ENCODE data around the gene NAPB. TPM values are rescaled to one million over a fixed set of nuclear protein-coding genes. Genes with fewer than 3 reads are reported as not detected.

The NAPB gene
- total RNA-seq, 1 donor from 2014 or later: 13.1 TPM

DNA sequence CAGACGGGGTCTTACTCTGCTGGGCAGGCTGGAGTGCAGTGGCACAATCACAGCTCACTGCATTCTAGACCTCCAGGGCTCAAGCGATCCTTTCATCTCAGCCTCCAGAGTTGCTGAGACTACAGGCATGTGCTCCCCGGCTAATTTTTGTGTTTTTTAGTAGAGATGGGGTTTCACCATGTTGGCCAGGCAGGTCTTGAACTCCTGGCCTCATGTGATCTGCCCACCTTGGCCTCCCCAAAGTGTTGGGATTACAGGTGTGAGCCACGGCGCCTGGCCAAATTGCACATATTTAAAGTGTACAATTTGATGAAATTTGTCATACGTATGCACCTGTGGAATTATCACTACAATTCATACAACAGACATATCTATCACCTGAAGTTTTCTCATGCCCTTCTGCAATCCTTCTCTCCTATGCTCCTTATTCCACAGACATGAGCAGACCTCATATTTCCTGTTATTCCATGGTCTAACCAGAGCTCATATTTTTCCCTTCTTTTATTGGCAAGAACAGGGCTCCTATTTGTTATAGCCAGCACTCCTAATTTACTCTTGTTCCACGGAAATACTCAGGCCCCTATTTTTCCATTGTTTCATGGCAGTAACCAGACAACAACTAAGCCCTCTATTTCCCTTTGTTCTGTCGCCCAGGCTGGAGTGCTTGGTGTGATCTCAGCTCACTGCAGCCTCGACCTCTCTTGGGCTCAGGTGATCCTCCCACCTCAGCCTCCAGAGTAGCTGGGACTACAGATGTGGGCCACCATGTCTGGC lies 16.0 kb upstream of the NAPB start:
- no peak overlapping the region for H3K27ac ChIP-seq (ENCODE audit: low read depth, low read length)
- Mint-ChIP-seq H3K4me3 (ENCODE audit: unreplicated experiment) (no peak overlapping the region), H3K9me3 (ENCODE audit: unreplicated experiment) (no peaks in the 10 kb centered on the region), H3K4me1 (ENCODE audit: low read depth, unreplicated experiment) (no peaks in the 10 kb centered on the region), H3K36me3 (ENCODE audit: low read depth, unreplicated experiment) (no peaks in the 10 kb centered on the region), H3K27me3 (ENCODE audit: low read depth, unreplicated experiment) (peaks cover 9% of the 10 kb centered on the region), H3K27ac (ENCODE audit: unreplicated experiment) (no peak overlapping the region)
- H3K79me2 ChIP-seq (ENCODE audit: insufficient read depth, low read length): no peaks in the 10 kb centered on the region
- DNase-seq (ENCODE audit: low read depth): no peak
- H3K9me3 ChIP-seq (ENCODE audit: insufficient read depth, low read depth, low read length): no peaks in the 10 kb centered on the region
- no peak overlapping the region for H3K4me3 ChIP-seq (ENCODE audit: insufficient read depth, low read depth, low read length)
- no peaks in the 10 kb centered on the region for H3K4me1 ChIP-seq (ENCODE audit: insufficient read depth, low read length)
- no peak for FAIRE-seq
- H3K4me2 ChIP-seq (ENCODE audit: low read length): no peak overlapping the region
- H3K36me3 ChIP-seq (ENCODE audit: insufficient read depth, low read length): no peaks in the 10 kb centered on the region
- H3K9ac ChIP-seq (ENCODE audit: low read length): no peak overlapping the region
- peaks cover 3% of the 10 kb centered on the region for H3K27me3 ChIP-seq (ENCODE audit: insufficient read depth, low read length)
- TF ChIP-seq CTCF (IDR thresholded peaks at IDR 0.05; ENCODE audit: insufficient read depth, low read depth, low read length): no peak
- no peak for TF ChIP-seq EZH2 (IDR thresholded peaks at IDR 0.05; ENCODE audit: insufficient read depth, low read length)
- H2AFZ ChIP-seq (ENCODE audit: low read depth, low read length): no peak overlapping the region
- no peaks in the 10 kb centered on the region for H4K20me1 ChIP-seq (ENCODE audit: insufficient read depth, low read length)

GRCh38 chr20:23436681-23437080 lies 15.4 kb upstream of the NAPB start:
- FAIRE-seq: no peak

More at GRCh38 chr20:23436681-23437080, 15.4 kb upstream of the NAPB start:
- no peak overlapping the region for H3K4me3 ChIP-seq (ENCODE audit: insufficient read depth, low read depth, low read length)
- H3K27ac ChIP-seq (ENCODE audit: low read depth, low read length): no peak overlapping the region
- peaks cover 3% of the 10 kb centered on the region for H3K27me3 ChIP-seq (ENCODE audit: insufficient read depth, low read length)
- no peaks in the 10 kb centered on the region for H4K20me1 ChIP-seq (ENCODE audit: insufficient read depth, low read length)
- no peaks in the 10 kb centered on the region for H3K36me3 ChIP-seq (ENCODE audit: insufficient read depth, low read length)
- no peak overlapping the region for H3K4me2 ChIP-seq (ENCODE audit: low read length)
- no peak overlapping the region for H2AFZ ChIP-seq (ENCODE audit: low read depth, low read length)
- H3K4me1 Mint-ChIP-seq (ENCODE audit: low read depth, unreplicated experiment): no peaks in the 10 kb centered on the region
- no peak overlapping the region for H3K9ac ChIP-seq (ENCODE audit: low read length)
- H3K27me3 Mint-ChIP-seq (ENCODE audit: low read depth, unreplicated experiment): peaks cover 9% of the 10 kb centered on the region
- no peak for DNase-seq (ENCODE audit: low read depth)
- no peaks in the 10 kb centered on the region for H3K9me3 Mint-ChIP-seq (ENCODE audit: unreplicated experiment)
- H3K9me3 ChIP-seq (ENCODE audit: insufficient read depth, low read depth, low read length): no peaks in the 10 kb centered on the region
- TF ChIP-seq CTCF (IDR thresholded peaks at IDR 0.05; ENCODE audit: insufficient read depth, low read depth, low read length): no peak
- TF ChIP-seq EZH2 (IDR thresholded peaks at IDR 0.05; ENCODE audit: insufficient read depth, low read length): no peak
- H3K36me3 Mint-ChIP-seq (ENCODE audit: low read depth, unreplicated experiment): no peaks in the 10 kb centered on the region
- H3K27ac Mint-ChIP-seq (ENCODE audit: unreplicated experiment): no peak overlapping the region
- no peaks in the 10 kb centered on the region for H3K4me1 ChIP-seq (ENCODE audit: insufficient read depth, low read length)
- no peak overlapping the region for H3K4me3 Mint-ChIP-seq (ENCODE audit: unreplicated experiment)
- H3K79me2 ChIP-seq (ENCODE audit: insufficient read depth, low read length): no peaks in the 10 kb centered on the region

Measured in astrocyte (in vitro differentiated cells and primary cell).